ENCODE data around the gene TAL1.

DNA sequence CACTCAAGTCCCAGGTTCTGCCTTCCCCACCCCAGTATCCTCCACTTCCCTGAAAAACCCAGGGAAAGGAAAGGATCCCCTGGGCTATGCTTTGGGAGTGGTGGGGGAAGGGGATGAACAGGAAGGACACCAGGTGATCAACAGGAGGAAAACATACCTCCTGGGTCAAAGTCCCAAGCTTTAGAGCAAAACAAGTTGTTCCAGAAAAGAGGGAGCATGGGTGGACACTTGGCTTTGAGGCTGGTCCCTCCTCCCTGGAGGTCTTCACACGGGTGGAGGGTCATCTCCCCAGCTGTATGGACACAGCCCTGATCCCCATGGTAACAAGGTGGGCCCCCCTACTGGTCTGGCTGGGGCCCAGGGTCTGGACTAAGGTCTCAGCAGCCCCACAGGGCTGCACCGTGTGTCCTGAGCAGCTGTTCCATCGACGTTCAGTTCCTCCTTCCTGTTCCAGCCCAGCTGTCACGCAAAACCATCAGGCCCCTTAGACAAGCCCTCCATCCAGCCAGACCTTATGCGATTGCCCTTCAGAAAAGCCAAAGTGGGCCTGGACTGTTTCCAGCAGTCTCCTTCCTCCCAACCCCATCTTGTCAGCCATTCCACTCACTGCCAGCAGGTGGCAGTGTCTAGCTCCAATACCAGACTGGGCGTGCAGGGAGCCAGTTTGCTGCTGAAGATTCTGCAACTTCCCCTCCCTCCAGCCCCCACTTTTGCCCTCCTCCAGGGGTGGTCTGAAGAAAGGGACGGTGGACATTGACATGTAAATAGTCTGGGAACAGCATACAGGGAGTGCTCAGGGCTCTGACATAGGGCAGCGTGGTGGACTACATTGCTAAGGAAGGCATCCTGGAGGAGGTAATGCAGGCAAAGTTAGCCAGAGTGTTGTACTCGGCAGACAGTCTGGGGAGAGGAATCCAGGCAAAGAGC lies 39.3 kb downstream of the TAL1 start:
- TF ChIP-seq, protein P1, sequence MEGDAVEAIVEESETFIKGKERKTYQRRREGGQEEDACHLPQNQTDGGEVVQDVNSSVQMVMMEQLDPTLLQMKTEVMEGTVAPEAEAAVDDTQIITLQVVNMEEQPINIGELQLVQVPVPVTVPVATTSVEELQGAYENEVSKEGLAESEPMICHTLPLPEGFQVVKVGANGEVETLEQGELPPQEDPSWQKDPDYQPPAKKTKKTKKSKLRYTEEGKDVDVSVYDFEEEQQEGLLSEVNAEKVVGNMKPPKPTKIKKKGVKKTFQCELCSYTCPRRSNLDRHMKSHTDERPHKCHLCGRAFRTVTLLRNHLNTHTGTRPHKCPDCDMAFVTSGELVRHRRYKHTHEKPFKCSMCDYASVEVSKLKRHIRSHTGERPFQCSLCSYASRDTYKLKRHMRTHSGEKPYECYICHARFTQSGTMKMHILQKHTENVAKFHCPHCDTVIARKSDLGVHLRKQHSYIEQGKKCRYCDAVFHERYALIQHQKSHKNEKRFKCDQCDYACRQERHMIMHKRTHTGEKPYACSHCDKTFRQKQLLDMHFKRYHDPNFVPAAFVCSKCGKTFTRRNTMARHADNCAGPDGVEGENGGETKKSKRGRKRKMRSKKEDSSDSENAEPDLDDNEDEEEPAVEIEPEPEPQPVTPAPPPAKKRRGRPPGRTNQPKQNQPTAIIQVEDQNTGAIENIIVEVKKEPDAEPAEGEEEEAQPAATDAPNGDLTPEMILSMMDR (IDR thresholded peaks at IDR 0.05): peak; percentile 58 to 97 (median 84)
- no peak for TF ChIP-seq POLR2A (IDR thresholded peaks at IDR 0.05)
